Common myeloid progenitor, CD34-positive (primary cell): ENCODE data around the gene COL4A2.

Source experiments
- CTCF ChIA-PET: fragments of 350-600 bp; sonication (Branson Sonifier 250); formaldehyde crosslinking; loops from one replicate; lab custom pipeline; 2021; ENCODE audit warnings: antibody characterized with exemption; lab: Charles Lee
- POLR2A ChIA-PET: fragments of 350-600 bp; sonication (Branson Sonifier 250); formaldehyde crosslinking; loops from one replicate; lab custom pipeline; 2021; ENCODE audit warnings: antibody characterized with exemption; lab: Charles Lee
- DNase-seq, 3 donors: peaks; one replicate each; pipeline versions ENCODE4 v3.0.0 to v3.0.0-alpha.2; 2013
- H3K27ac ChIP-seq, 2 experiments: 1 replicate in 1 of 2; 2 replicates in 1 of 2; pipeline ENCODE4 v1.7.0; 2013; ENCODE audit warnings: inconsistent platforms in 2 of 2, low read length in 2 of 2, mild to moderate bottlenecking in 2 of 2, low read depth in 1 of 2, moderate library complexity in 1 of 2; ENCODE audit not compliant: severe bottlenecking in 2 of 2, insufficient read depth in 1 of 2, poor library complexity in 1 of 2
- H3K27me3 ChIP-seq, 5 experiments: replicated peaks in 2 of 5; 1 replicate in 3 of 5; 2 replicates in 2 of 5; pipeline versions ENCODE4 v1.6.1 to v1.7.0; 2013; ENCODE audit warnings: low read length in 4 of 5, mild to moderate bottlenecking in 2 of 5, moderate library complexity in 2 of 5, inconsistent platforms in 1 of 5; ENCODE audit not compliant: insufficient read depth in 5 of 5, control insufficient read depth in 4 of 5
- H3K36me3 ChIP-seq, 4 experiments: 1 replicate in 2 of 4; 2 replicates in 2 of 4; pipeline versions ENCODE4 v1.6.1 to v1.7.0; 2013; ENCODE audit warnings: low read length in 3 of 4, control low read depth in 1 of 4, mild to moderate bottlenecking in 1 of 4; ENCODE audit not compliant: control insufficient read depth in 4 of 4, insufficient read depth in 4 of 4
- H3K4me1 ChIP-seq, 4 experiments: 1 replicate in 3 of 4; 2 replicates in 1 of 4; pipeline versions ENCODE4 v1.6.1 to v1.7.1; 2013; ENCODE audit warnings: low read length in 3 of 4, mild to moderate bottlenecking in 3 of 4, control low read depth in 1 of 4, inconsistent platforms in 1 of 4, moderate library complexity in 1 of 4; ENCODE audit not compliant: control insufficient read depth in 4 of 4, insufficient read depth in 4 of 4; ENCODE audit errors: control extremely low read depth in 1 of 4
- H3K4me3 ChIP-seq, 7 experiments: 1 replicate in 4 of 7; 2 replicates in 3 of 7; pipeline versions ENCODE4 v1.5.1 to v1.7.0; 2013; ENCODE audit warnings: mild to moderate bottlenecking in 7 of 7, low read length in 6 of 7, moderate library complexity in 6 of 7, inconsistent platforms in 2 of 7, low read depth in 2 of 7, control low read depth in 1 of 7; ENCODE audit not compliant: insufficient read depth in 4 of 7, control insufficient read depth in 1 of 7; ENCODE audit errors: extremely low read depth in 1 of 7
- H3K9me3 ChIP-seq, 5 experiments: 1 replicate in 4 of 5; 2 replicates in 1 of 5; pipeline versions ENCODE4 v1.6.1 to v1.7.1; 2013; ENCODE audit warnings: low read length in 4 of 5, mild to moderate bottlenecking in 2 of 5, inconsistent platforms in 1 of 5, low read depth in 1 of 5, moderate library complexity in 1 of 5; ENCODE audit not compliant: control insufficient read depth in 4 of 5, insufficient read depth in 2 of 5; ENCODE audit errors: control extremely low read depth in 1 of 5
- WGBS: methylation state at CpG from one replicate; pipeline ENCODE4 v1.1.5; 2013; ENCODE audit not compliant: insufficient coverage; 5-methylcytosine and 5-hydroxymethylcytosine counted together

The COL4A2 gene

GRCh38 chr13:110524541-110525257 is 217.6 kb downstream of the COL4A2 start:
- Histone ChIP-seq H3K27ac (no peak overlapping the region), H3K27me3 (no peaks in the 10 kb centered on the region), H3K9me3 (no peaks in the 10 kb centered on the region), H3K4me1 (peaks cover 0 to 65% (median 23%) of the 10 kb centered on the region in 4 experiments), H3K4me3 (peak overlapping the region in 2 of 7 experiments; percentile 22 to 23), H3K36me3 (no peaks in the 10 kb centered on the region)
- no peak for DNase-seq
- WGBS = 75% methylated on average over 21 of the region's 21 CpGs
- POLR2A ChIA-PET = no interaction called here
- CTCF ChIA-PET = no interaction called here

DNA sequence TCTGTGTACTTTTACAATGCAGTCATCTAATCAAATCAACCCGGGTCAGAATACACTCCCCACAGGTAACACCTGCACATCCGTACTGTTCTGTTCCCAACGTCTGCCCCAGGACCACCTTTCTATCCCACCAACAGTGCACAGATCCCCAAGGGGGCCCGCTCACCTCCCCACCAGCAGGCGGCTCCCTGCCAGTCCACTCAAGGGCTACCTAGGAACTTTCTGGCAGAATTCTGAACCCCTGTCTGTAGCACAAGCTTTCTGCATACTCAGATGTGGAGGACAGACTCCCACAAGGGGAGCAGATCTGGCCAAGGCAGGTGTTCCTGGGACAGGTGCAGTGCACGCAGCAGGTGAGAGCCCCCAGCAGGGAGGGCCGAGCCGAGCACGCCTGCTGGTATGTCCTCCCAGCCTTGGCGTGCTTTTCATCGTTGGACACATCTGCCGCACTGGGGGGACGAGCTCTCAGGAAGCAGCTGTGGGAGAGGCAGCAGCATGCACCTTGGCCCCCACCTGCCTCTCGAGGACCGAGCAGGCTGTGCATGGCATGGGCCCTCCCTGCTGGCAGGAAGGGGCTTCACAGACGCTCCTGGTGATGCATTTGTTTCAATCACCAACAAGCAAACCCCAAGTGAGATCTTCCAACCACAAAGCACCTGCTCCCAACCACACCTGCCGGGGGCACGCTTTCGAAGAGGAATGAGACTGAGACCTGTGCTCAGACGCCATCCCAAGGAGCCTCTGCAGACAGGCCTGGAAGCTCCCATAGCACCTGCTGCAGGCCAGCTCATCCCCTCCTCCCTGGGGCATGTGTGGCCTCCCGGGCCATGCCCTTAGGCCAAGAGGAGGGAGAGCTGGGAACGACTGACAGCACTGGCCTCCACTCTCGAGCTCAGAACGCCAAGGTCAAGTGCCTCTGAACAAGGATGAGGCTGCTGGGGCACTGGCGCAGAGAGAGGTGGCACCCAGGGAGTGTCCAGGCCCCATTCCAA is 218.5 kb downstream of the COL4A2 start:
- CTCF ChIA-PET = interaction anchor here (0.8 to 1.1 kb wide), 2 partner anchors 15 to 71 kb away, joined by 3 read pairs; no protein-coding TSS in a partner anchor
- H3K36me3 ChIP-seq = no peaks in the 10 kb centered on the region
- WGBS = 93% methylated on average over 24 of the region's 25 CpGs
- H3K4me3 ChIP-seq = no peak overlapping the region
- H3K27ac ChIP-seq = no peak overlapping the region
- H3K9me3 ChIP-seq = peaks cover 0 to under 1% (median 0%) of the 10 kb centered on the region in 5 experiments
- peak in 1 of 3 donors; percentile 20 for DNase-seq
- H3K4me1 ChIP-seq = peaks cover 0 to 56% (median 18%) of the 10 kb centered on the region in 4 experiments
- POLR2A ChIA-PET = no interaction called here
- H3K27me3 ChIP-seq = no peaks in the 10 kb centered on the region

- Histone ChIP-seq H3K4me3 (no peak overlapping the region), H3K36me3 (no peaks in the 10 kb centered on the region), H3K27me3 (no peaks in the 10 kb centered on the region), H3K9me3 (peaks cover 0 to 8% (median 0%) of the 10 kb centered on the region in 5 experiments), H3K4me1 (peaks cover 0 to 30% (median 10%) of the 10 kb centered on the region in 4 experiments), H3K27ac (no peak overlapping the region)
- WGBS = 53% methylated on average over 3 of the region's 5 CpGs
- no peak for DNase-seq
- ChIA-PET POLR2A (interaction anchor here (0.6 to 1.0 kb wide), 3 partner anchors 11 to 56 kb away, joined by 3 to 4 read pairs (median 3); no protein-coding TSS in a partner anchor), CTCF (no interaction called here)
Measured at GRCh38 chr13:110528371-110528770, 221.3 kb downstream of the COL4A2 start.

DNA sequence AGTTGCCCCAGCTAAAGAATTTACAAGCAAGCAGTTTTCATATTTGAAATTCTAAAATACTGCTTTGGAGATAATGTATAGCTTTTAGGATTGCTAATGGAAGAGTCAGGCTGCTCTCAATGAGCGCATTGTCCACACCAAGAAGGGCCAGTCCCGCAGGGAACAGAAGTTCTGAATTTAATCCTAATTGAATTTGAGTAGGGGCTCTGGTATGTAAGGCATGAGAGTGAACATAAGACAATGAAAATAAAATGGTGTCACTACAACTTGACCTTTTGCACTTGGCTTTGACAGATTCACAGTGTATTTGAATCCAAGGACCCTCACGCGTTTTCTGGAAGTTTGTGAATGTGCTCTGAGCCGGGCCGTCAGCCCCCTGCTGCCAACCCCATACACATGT is 221.8 kb downstream of the COL4A2 start:
- Histone ChIP-seq H3K9me3 (peaks cover 0 to 8% (median 0%) of the 10 kb centered on the region in 5 experiments), H3K36me3 (no peaks in the 10 kb centered on the region), H3K27me3 (no peaks in the 10 kb centered on the region), H3K4me3 (no peak overlapping the region), H3K27ac (no peak overlapping the region), H3K4me1 (peaks cover 0 to 25% (median 10%) of the 10 kb centered on the region in 4 experiments)
- POLR2A ChIA-PET = interaction anchor here (0.7 to 1.0 kb wide), 2 partner anchors 11 to 57 kb away, joined by 3 to 4 read pairs; no protein-coding TSS in a partner anchor
- CTCF ChIA-PET = no interaction called here
- 96% methylated on average over 6 of the region's 6 CpGs for WGBS
- no peak for DNase-seq

DNA sequence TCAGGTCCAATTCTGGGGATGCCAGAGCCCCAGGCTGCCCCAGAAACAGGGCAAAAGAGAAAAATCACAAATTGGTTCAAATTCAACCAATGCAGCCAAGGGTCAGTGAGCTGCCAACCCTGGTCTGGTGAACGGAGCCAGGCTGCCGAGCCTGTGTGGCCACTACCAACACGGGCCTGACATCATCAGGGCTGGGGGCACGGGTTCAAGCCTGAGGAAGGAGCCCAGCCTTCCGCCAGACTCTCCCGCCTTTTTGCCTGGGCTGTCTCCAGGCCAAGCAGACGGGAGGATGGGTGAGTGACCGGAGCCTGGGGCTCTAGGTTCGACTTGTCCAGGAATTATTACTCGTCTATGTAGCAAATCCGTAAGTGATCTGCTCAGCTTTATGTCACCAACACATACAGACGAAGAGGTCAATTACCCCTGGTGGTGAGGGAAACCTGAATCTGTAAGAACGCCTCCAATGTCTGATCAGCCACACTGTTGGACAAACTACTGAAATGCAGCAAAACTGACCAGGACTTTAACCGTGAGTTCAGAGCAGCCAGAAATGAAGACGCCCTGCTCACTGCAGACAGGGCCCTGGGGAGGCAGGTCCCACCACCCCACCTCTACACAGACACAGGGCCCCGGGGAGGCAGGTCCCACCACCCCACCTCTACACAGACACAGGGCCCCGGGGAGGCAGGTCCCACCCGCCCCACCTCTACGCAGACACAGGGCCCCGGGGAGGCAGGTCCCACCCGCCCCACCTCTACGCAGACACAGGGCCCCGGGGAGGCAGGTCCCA is 222.6 kb downstream of the COL4A2 start:
- Histone ChIP-seq H3K4me3 (no peak overlapping the region), H3K4me1 (peaks cover 0 to 17% (median 5%) of the 10 kb centered on the region in 4 experiments), H3K27ac (no peak overlapping the region), H3K9me3 (peaks cover 0 to 8% (median 0%) of the 10 kb centered on the region in 5 experiments), H3K27me3 (no peaks in the 10 kb centered on the region), H3K36me3 (no peaks in the 10 kb centered on the region)
- no peak for DNase-seq
- WGBS = 90% methylated on average over 10 of the region's 23 CpGs
- CTCF ChIA-PET = interaction anchor here (0.6 kb wide), 1 partner anchor 685 kb away, joined by 3 read pairs; no protein-coding TSS in a partner anchor
- POLR2A ChIA-PET = no interaction called here

- CTCF ChIA-PET = no interaction called here
- 94% methylated on average over 7 of the region's 7 CpGs for WGBS
- POLR2A ChIA-PET = no interaction called here
- DNase-seq = no peak
- Histone ChIP-seq H3K27me3 (no peaks in the 10 kb centered on the region), H3K9me3 (peaks cover 0 to 8% (median 0%) of the 10 kb centered on the region in 5 experiments), H3K36me3 (no peaks in the 10 kb centered on the region), H3K4me3 (no peak overlapping the region), H3K4me1 (peaks cover 0 to 6% (median 2%) of the 10 kb centered on the region in 4 experiments), H3K27ac (no peak overlapping the region)
Measured at GRCh38 chr13:110531100-110531499, 224.0 kb downstream of the COL4A2 start.
